GM12892 (cell line): ENCODE results near the gene CDCP2.

Experiments
- DNase-seq: peaks from one replicate; pipeline ENCODE4 v3.0.0; 2011; ENCODE audit not compliant: insufficient read length
- FAIRE-seq: peaks from 2 replicates; lab custom pipeline; 2011; peaks lifted over from hg19 to GRCh38; lab: Jason Lieb, UNC
- POLR2A ChIP-seq: IDR thresholded peaks from 2 replicates; pipeline ENCODE4 v1.6.1; 2011; ENCODE audit warnings: low read depth, low read length, control low read depth
- POLR2AphosphoS5 ChIP-seq: IDR thresholded peaks from 2 replicates; pipeline ENCODE4 v1.6.1; 2011; ENCODE audit warnings: low read depth, low read length, control low read depth
- TAF1 ChIP-seq: IDR thresholded peaks from 2 replicates; pipeline ENCODE4 v1.6.1; 2011; ENCODE audit warnings: low read depth, mild to moderate bottlenecking, control low read depth, low read length, borderline replicate concordance

CDCP2 gene

DNA sequence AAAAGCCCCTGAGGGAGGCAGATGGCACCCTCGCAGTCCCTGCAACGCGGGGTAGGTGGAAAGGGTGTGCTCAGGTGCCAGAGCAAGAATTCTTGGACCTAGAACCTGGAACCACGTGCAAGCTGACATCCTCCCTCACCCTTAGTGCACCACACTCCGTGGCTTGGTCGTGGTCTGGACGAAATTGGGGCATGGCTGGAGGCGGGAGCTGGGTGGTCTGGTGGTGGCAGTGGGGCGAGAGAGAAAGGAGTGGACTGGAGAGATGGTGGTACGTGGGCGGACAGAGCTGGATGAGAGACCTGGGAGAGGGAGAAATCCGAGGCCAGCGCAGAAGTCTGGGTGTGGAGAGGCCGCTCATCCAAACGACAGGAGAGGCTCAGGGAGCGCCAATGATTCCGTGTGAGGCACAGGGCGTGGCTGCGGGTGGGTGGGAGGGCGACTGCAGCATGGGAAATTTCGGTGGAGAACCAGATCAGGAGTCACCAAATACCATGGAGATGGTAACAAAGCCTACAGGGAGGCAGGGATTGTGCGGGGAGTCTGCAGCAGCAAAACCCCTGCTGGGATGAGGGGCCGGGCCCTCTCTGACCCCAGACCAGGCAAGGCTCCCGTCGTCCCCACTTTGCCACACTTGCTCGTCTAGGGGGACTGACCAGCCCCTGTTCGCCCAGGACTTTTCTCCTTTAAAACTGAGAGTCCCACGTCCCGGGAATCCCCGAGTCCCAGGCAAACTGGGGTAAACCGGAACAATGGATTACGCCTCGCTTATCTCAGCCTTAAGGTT, 31.9 kb downstream of the CDCP2 start:
- TF ChIP-seq TAF1, result no peak
- TF ChIP-seq POLR2A, result no peak
- no peak for TF ChIP-seq POLR2AphosphoS5
- DNase-seq, result no peak
- FAIRE-seq, result no peak

DNA sequence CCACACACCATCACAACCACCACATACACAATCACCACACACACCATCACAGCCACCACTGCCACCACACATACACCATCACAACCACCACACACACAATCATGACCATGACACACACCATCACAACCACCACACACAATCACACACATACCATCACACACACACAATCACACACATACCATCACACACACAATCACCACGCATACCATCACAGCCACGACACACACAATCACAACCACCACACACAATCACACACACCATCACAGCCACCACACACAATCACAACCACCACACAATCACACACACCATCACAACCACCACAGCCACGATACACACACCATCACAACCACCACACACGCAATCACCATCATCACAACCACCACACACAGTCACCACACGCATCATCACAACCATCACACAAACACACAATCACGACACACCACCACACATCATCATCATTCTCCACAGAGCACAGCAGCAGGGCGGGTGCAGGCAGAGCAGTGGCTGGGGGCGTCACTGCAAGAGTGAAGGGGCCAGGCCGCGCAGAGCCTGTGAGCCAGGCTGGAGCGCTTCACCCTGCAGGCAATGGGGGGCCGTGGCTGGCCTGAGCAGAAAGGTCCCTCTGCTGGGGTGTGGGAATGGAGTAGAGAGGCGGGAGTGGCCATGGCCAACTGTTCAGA, 32.6 kb downstream of the CDCP2 start:
- TF ChIP-seq TAF1, result no peak
- FAIRE-seq (peak; percentile 88), DNase-seq (no peak)

DNA sequence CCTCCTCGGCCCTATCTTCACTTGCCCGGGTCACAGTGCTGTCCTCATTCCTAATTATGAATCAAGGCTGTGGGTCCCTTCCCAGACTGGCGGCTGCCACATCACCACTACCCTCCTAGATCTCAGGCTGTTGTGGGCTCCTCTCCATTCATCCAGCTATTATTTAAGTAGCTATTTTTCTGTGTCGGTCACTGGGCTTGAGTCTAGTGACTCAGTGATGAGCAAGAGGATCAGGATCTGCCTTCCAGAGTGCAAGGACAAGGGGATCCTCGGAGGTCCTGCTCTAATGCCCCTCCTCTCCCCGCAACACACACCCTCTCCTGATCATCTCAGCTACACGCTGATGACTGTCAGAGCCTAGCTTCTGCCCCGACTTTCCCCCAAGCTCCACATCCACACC, 34.1 kb downstream of the CDCP2 start:
- DNase-seq, result no peak
- TF ChIP-seq POLR2AphosphoS5, result no peak
- no peak for TF ChIP-seq POLR2A
- no peak for TF ChIP-seq TAF1
- FAIRE-seq, result no peak

DNA sequence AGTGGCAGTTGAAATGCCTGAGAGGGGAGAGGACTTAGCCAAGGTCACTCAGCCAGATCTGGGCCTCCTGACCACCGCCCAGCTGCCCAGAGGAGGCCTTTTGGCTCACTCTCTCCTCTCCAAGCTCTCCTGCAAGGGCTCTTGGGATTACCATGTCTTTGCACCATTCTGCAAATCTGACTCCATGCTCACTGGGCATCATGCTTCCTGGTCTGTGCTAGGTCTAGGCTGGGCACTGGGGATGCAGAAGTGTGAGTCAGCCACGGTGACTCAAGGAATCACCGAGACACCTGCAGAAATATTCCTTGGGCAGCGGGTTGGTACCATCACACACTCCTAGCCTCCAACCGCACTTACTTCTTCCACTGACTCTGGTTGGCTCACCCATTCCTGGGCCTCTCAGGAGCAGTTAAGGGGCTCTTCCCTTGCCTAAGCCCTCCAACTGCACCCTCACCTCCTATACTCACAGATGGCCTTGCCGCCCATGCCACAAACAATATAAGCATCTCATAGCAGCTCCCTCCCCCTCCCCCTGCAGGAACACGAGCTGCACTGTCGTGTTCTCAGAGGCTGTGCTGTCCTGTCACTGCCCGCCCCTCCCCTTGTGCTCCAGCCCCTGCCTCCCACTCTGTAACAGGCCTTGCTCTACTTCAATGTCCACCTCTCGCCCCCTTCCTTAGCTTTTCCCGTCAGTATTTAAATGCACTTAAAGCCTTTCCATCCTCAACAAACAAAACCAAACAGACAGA, 34.8 kb downstream of the CDCP2 start:
- DNase-seq, result no peak
- FAIRE-seq, result no peak
- no peak for TF ChIP-seq POLR2AphosphoS5
- TF ChIP-seq POLR2A, result no peak
- no peak for TF ChIP-seq TAF1

DNA sequence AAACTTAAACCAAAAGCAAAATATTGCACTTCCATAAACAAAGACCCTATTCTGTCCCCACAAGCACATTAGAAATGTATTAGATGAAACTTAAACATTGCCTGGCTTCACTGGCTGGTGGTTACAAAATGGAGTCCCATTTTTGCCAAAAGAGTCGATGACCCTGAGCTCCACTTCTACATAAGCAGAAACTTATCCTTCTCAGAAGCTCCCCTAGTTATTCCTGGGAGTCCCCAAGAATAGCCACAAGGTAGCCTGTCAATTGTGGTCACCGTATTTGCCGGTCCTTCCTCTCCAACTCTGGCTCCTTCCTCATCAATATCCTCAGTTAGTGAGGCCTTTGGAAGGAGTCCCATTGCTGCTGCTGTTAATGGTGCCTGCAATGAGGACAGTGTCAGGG, 37.3 kb downstream of the CDCP2 start:
- no peak for DNase-seq
- TF ChIP-seq POLR2AphosphoS5 (no peak), TAF1 (no peak), POLR2A (no peak)
- no peak for FAIRE-seq

DNA sequence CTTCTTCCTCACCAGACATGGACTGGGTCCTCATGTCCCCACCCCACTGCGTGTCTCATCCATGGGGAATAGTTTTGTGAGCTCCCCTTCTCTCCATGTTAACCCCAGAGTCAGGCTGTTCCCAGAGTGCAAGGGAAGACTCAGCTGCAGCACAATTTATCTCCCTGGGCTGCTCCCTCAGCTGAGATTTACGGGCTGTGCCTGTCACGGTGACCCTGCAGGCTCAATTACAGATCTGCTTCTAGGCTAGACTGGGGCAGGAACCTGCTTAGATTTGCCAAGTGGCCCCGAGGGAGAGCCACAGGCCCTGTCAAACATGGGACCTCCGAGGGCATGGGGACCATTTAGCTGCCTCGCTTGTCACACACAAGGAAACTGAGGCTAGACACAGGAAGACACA, 37.8 kb downstream of the CDCP2 start:
- no peak for TF ChIP-seq POLR2AphosphoS5
- TF ChIP-seq POLR2A, result no peak
- no peak for TF ChIP-seq TAF1
- FAIRE-seq (no peak), DNase-seq (no peak)

DNA sequence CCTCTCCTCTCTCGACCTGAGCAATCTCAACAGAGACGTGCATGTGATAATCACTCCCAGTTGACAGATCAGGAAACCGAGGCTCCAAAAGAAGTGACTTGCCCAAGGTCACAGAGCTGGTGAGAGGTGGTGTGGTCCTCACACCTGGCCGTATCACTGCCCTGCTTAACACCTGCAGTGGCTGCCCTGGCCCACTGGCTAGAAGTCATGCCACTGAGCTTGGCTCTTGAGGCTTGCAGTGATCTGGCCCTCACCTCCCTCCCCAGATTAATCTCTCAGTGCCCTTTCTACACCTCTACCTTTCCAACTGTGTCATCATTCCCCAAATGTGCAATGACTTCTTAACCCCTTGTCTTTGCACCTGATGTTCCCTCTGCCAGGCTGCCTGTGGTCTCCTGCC, 38.8 kb downstream of the CDCP2 start:
- no peak for FAIRE-seq
- no peak for DNase-seq
- TF ChIP-seq POLR2A, result no peak
- TF ChIP-seq POLR2AphosphoS5, result no peak
- no peak for TF ChIP-seq TAF1

DNA sequence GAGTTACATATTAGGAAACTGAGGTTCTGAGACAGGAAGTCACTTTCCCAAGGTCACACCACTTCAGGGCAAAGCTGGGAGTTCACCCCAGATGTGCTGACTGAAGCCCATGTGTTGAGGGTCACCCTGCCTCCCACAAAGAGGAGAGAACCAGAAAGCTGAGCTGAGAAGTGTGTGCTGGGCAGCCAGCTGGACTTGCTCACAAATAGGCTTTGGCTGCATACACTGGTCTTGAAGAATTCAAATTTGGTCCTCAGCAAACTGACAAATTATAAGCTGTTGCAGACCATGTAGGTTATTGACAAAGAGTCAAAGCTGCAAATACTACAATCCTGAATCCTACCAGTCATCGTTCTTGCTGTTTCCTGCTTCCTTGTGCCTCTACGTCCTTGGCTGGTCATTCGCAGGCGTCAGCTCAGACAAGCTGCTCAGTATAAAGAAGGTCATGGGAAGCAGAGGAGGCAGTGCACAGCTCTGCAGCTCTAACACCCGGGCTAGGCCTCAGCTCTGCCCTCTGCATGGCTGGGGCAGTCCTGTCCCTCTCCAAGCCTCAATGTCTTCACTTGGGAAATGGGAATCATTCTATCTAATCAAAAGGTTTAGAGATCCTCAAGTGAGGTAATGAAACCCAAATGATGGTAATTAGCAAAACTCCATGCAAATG, 40.0 kb downstream of the CDCP2 start:
- TF ChIP-seq POLR2A, result no peak
- TF ChIP-seq POLR2AphosphoS5, result no peak
- no peak for TF ChIP-seq TAF1
- DNase-seq (no peak), FAIRE-seq (no peak)

DNA sequence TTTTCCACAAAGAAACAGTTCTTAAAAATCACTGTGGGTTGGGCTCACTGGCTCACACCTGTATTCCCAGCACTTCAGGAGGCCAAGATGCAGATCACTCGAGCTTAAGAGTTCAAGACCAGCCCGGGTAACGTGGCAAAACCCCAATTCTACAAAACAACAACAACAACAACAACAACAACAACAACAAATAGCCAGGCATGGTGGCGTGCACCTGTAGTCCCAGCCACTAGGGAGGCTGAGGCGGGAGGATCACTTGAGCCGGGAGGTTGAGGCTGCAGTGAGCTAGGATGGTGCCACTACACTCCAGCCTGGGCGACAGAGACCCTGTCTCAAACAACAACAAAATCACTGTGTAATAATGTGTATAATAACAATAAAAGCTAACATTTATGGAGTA, 40.8 kb downstream of the CDCP2 start:
- DNase-seq, result no peak
- TF ChIP-seq POLR2AphosphoS5, result no peak
- no peak for TF ChIP-seq TAF1
- no peak for TF ChIP-seq POLR2A
- FAIRE-seq, result no peak

DNA sequence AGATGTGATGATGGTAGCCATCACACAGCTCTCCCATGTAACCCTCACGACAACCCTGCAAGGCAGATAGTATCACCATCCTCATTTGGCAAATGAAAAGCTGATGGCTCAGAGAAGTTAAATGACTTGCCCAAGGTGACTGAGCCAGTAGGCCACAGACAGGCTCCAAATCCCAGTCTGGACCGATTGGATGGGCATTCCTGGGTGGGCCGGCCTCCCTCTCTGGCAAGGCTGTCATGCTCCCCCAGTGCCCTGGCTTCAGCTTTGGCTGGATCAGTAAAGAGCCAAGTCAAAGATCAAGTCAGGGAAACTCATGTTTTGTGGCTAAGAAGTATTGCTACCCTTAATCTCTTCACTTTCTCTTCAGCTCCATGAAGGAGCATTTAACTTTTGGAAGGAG, 41.2 kb downstream of the CDCP2 start:
- FAIRE-seq (no peak), DNase-seq (no peak)
- TF ChIP-seq POLR2A, result no peak
- TF ChIP-seq POLR2AphosphoS5, result no peak
- no peak for TF ChIP-seq TAF1

DNA sequence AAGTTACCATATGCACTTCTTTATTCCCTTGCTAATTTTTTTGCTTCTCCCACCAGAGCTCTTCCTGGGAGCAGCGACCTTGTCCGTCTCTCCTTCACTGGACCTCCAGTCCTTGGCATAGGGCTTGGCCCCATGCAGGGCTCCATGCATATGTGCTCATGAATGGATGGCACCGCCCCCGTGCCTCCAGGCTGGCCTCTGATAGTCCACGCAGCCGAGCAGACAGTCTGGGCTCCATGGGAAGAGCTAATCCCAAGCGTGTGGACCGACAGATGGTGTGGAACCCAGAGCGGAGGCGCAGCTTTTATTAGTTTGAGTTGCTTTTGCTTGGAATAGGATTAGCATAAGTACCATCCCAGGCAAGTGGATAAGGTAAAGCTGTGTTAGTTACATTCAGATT, 41.8 kb downstream of the CDCP2 start:
- TF ChIP-seq POLR2AphosphoS5 (no peak), POLR2A (no peak), TAF1 (no peak)
- no peak for DNase-seq
- no peak for FAIRE-seq
